K562 (cell line): ENCODE data around the gene LIN28B. TPM values are rescaled to one million over a fixed set of nuclear protein-coding genes. Genes with fewer than 3 reads are reported as not detected.

Experiments used
- ASH1L ChIP-seq: fragments of 450-650 bp; IDR thresholded peaks from 2 replicates; pipeline ENCODE4 v1.6.1; 2018; ENCODE audit warnings: borderline replicate concordance, mild to moderate bottlenecking, low read depth; ENCODE audit not compliant: partially characterized antibody
- FOXJ3 ChIP-seq: sonication (generic); formaldehyde crosslinking; IDR thresholded peaks from 2 replicates; pipeline ENCODE4 v1.4.0; 2020; ENCODE audit warnings: mild to moderate bottlenecking, missing genetic modification reagents
- HDAC1 ChIP-seq, 2 experiments: fragments of 450-650 bp; IDR thresholded peaks; 2 replicates each; pipeline ENCODE4 v1.6.1; 2016 to 2017; ENCODE audit warnings: inconsistent platforms in 1 of 2, mild to moderate bottlenecking in 1 of 2, moderate library complexity in 1 of 2
- LCOR ChIP-seq: sonication (generic); formaldehyde crosslinking; IDR thresholded peaks from 2 replicates; pipeline ENCODE4 v1.8.0; 2022; ENCODE audit warnings: mild to moderate bottlenecking, missing genetic modification reagents
- NFYB ChIP-seq: IDR thresholded peaks from 2 replicates; pipeline ENCODE4 v1.6.1; 2011; ENCODE audit warnings: mild to moderate bottlenecking, moderate library complexity; ENCODE audit not compliant: insufficient read length; ENCODE audit errors: extremely low read depth
- NONO ChIP-seq, 2 experiments: fragments of 200-400 bp in 1 of 2; fragments of 450-650 bp in 1 of 2; formaldehyde crosslinking in 1 of 2; IDR thresholded peaks; 2 replicates each; pipeline ENCODE4 v1.6.1; 2017; ENCODE audit warnings: low read depth in 2 of 2, mild to moderate bottlenecking in 2 of 2, moderate library complexity in 2 of 2, low read length in 1 of 2
- PML ChIP-seq: IDR thresholded peaks from 2 replicates; pipeline ENCODE4 v1.6.1; 2012; ENCODE audit warnings: low read length, inconsistent platforms
- POLR2AphosphoS2 ChIP-seq: IDR thresholded peaks from 2 replicates; pipeline ENCODE4 v1.6.1; 2012; ENCODE audit warnings: low read length, improper control_type of control experiment
- RBFOX2 ChIP-seq: fragments of 200-400 bp; formaldehyde crosslinking; IDR thresholded peaks from 2 replicates; pipeline ENCODE4 v1.6.1; 2017; ENCODE audit warnings: low read depth, mild to moderate bottlenecking, low read length, moderate library complexity
- SREBF2 ChIP-seq: sonication (generic); formaldehyde crosslinking; IDR thresholded peaks from 2 replicates; pipeline ENCODE4 v1.4.0; 2020; ENCODE audit warnings: mild to moderate bottlenecking, missing genetic modification reagents
- YY1 ChIP-seq, 3 experiments: IDR thresholded peaks; 2 replicates each; pipeline ENCODE4 v1.6.1; 2011; ENCODE audit warnings: low read length in 2 of 3, mild to moderate bottlenecking in 2 of 3, moderate library complexity in 2 of 3, borderline replicate concordance in 1 of 3, control low read depth in 1 of 3, low read depth in 1 of 3; ENCODE audit not compliant: insufficient read depth in 3 of 3, insufficient replicate concordance in 2 of 3, control insufficient read depth in 1 of 3, insufficient read length in 1 of 3; ENCODE audit errors: extremely low read depth in 1 of 3
- polyA plus RNA-seq, 8 experiments: library from polyadenylated mRNA; depleted of rRNA in 4 of 8; stranded (reverse) in 5 of 8; unstranded in 3 of 8; fragments of >200 nt; fragmentation: Nextera tagmentation in 2 of 8; fragmentation: Illumina TruSeq in 1 of 8; extraction: Ambion mirVana in 2 of 8; extraction: Trizol in 1 of 8; gene quantifications; 2 replicates each; pipeline versions ENCODE4 v1.2.1 to v1.2.3, GENCODE V29; 2011 to 2014; ENCODE audit warnings: inconsistent platforms in 1 of 8, missing spikeins in 1 of 8
- total RNA-seq, 7 experiments: library from RNA; depleted of rRNA in 6 of 7; stranded (reverse); fragments of >200 nt in 6 of 7; fragmentation: Illumina TruSeq in 2 of 7; extraction: Trizol in 2 of 7; gene quantifications; 2 replicates each; pipeline versions ENCODE4 v1.2.1 to v1.2.3, GENCODE V29; 2011 to 2021; ENCODE audit warnings: low replicate concordance in 1 of 7
- TF ChIP-seq, protein P1 (sequence below): IDR thresholded peaks from 3 replicates; pipeline ENCODE4 v1.6.1; 2011; ENCODE audit warnings: borderline replicate concordance, mild to moderate bottlenecking, moderate library complexity; ENCODE audit not compliant: insufficient read length; ENCODE audit errors: extremely low read depth

Gene LIN28B
- total and polyA plus RNA-seq, 9 of the 15 experiments (the other 6 are each of a cell fraction or from before 2014, with no cell fraction given), result 20.9 to 77.3 (median 42.1) TPM

DNA sequence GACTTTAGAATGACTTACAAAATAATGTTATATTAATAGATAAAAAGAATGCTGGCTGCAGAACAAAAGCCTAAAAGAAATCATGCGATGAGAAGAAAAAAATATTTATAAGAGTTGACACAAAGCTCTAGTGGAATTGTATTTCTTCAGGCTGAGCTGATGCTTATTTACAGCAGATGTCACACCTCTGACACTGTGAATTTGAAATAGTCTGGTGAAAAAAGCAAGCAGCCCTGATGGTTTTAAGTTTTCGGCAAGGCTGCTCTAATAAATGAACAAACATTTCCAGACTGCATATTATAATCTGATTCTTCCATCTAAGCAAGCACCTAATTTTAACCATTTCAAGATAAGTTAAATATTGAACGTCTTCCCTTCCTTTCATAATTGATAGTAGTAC lies 109.9 kb downstream of the LIN28B start (continued):
- TF ChIP-seq, protein P1, sequence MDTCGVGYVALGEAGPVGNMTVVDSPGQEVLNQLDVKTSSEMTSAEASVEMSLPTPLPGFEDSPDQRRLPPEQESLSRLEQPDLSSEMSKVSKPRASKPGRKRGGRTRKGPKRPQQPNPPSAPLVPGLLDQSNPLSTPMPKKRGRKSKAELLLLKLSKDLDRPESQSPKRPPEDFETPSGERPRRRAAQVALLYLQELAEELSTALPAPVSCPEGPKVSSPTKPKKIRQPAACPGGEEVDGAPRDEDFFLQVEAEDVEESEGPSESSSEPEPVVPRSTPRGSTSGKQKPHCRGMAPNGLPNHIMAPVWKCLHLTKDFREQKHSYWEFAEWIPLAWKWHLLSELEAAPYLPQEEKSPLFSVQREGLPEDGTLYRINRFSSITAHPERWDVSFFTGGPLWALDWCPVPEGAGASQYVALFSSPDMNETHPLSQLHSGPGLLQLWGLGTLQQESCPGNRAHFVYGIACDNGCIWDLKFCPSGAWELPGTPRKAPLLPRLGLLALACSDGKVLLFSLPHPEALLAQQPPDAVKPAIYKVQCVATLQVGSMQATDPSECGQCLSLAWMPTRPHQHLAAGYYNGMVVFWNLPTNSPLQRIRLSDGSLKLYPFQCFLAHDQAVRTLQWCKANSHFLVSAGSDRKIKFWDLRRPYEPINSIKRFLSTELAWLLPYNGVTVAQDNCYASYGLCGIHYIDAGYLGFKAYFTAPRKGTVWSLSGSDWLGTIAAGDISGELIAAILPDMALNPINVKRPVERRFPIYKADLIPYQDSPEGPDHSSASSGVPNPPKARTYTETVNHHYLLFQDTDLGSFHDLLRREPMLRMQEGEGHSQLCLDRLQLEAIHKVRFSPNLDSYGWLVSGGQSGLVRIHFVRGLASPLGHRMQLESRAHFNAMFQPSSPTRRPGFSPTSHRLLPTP, result no peak
- TF ChIP-seq PML (no peak), ASH1L (no peak), NFYB (no peak), FOXJ3 (CRISPR knock-in tag) (no peak), YY1 (IDR thresholded peaks at IDR 0.05; ENCODE audit: borderline replicate concordance in 1 of 3, control insufficient read depth in 1 of 3, extremely low read depth in 1 of 3, insufficient read depth in 3 of 3, insufficient read length in 1 of 3, insufficient replicate concordance in 2 of 3, low read depth in 1 of 3, low read length in 2 of 3) (no peak), RBFOX2 (no peak), NONO (IDR thresholded peaks at IDR 0.05; ENCODE audit: low read depth in 2 of 2, low read length in 1 of 2) (no peak), LCOR (no peak), HDAC1 (IDR thresholded peaks at IDR 0.05) (no peak), SREBF2 (CRISPR knock-in tag) (no peak), POLR2AphosphoS2 (no peak)
- TF ChIP-seq, all 486 proteins: peak for 0
